Endodermal cell (in vitro differentiated cells): ENCODE data around the gene IFNE. TPM values are rescaled to one million over a fixed set of nuclear protein-coding genes. Genes with fewer than 3 reads are reported as not detected.
"Not testable (repeated sequence)": the region's sequence is repeated elsewhere in the genome, so short reads cannot be mapped to it uniquely, and the experiment has no call there.

ENCODE experiments used
- DNase-seq: peaks from one replicate; pipeline ENCODE4 v3.0.0-alpha.2; 2017
- H3K27ac ChIP-seq: 2 replicates; pipeline ENCODE4 v1.5.1; 2013; ENCODE audit warnings: mild to moderate bottlenecking, low read depth, low read length, moderate library complexity
- H3K27me3 ChIP-seq: 2 replicates; pipeline ENCODE4 v1.6.1; 2013; ENCODE audit warnings: mild to moderate bottlenecking, low read length, moderate library complexity; ENCODE audit not compliant: insufficient read depth, control insufficient read depth, poor library complexity, severe bottlenecking
- H3K36me3 ChIP-seq: 2 replicates; pipeline ENCODE4 v1.7.0; 2013; ENCODE audit warnings: mild to moderate bottlenecking, low read length, moderate library complexity; ENCODE audit not compliant: control insufficient read depth, insufficient read depth
- H3K4me1 ChIP-seq: one replicate; pipeline ENCODE4 v1.7.0; 2013; ENCODE audit warnings: low read length; ENCODE audit not compliant: control insufficient read depth, insufficient read depth
- H3K4me3 ChIP-seq: 2 replicates; pipeline ENCODE4 v1.5.1; 2013; ENCODE audit warnings: mild to moderate bottlenecking, low read length, moderate library complexity
- H3K9ac ChIP-seq: 2 replicates; pipeline ENCODE4 v1.6.1; 2013; ENCODE audit warnings: mild to moderate bottlenecking, low read length, moderate library complexity; ENCODE audit not compliant: poor library complexity, severe bottlenecking; ENCODE audit errors: extremely low read depth
- H3K9me3 ChIP-seq: 2 replicates; pipeline ENCODE4 v1.6.1; 2013; ENCODE audit warnings: mild to moderate bottlenecking, low read length, moderate library complexity; ENCODE audit not compliant: control insufficient read depth
- H3K27ac Mint-ChIP-seq: 2 replicates; pipeline ENCODE4 v1.8.0; 2020; ENCODE audit warnings: mixed read lengths
- H3K27me3 Mint-ChIP-seq: 2 replicates; pipeline ENCODE4 v1.8.0; 2021; ENCODE audit warnings: mild to moderate bottlenecking, mixed read lengths; ENCODE audit not compliant: insufficient read depth
- H3K36me3 Mint-ChIP-seq: 2 replicates; pipeline ENCODE4 v1.8.0; 2020; ENCODE audit warnings: low read depth, mixed read lengths
- H3K4me1 Mint-ChIP-seq: 2 replicates; pipeline ENCODE4 v1.8.0; 2020; ENCODE audit warnings: mixed read lengths
- H3K4me3 Mint-ChIP-seq: 2 replicates; pipeline ENCODE4 v1.8.0; 2020; ENCODE audit warnings: mild to moderate bottlenecking, moderate library complexity, mixed read lengths
- H3K9me3 Mint-ChIP-seq: 2 replicates; pipeline ENCODE4 v1.8.0; 2020; ENCODE audit warnings: mild to moderate bottlenecking, mixed read lengths
- WGBS, 2 experiments: methylation state at CpG; one replicate each; pipeline versions ENCODE4 v1.1.5 to v1.1.7; 2013; ENCODE audit warnings: missing lambda C conversion rate in 2 of 2, mixed read lengths in 1 of 2; ENCODE audit not compliant: insufficient coverage in 1 of 2, insufficient read length in 1 of 2; 5-methylcytosine and 5-hydroxymethylcytosine counted together
- total RNA-seq, 2 donors: library from RNA; stranded (reverse); fragmentation: NEBNext Ultra II Directional in 1 of 2; extraction: Animal tissue kit (Norgen Biotek cat#: 25700) in 1 of 2; gene quantifications; 2 replicates in 1 of 2; 3 replicates in 1 of 2; pipeline ENCODE4 v1.2.1, GENCODE V29; 2021
- TF ChIP-seq, protein P1 (sequence below): fragments of 200-600 bp; sonication (generic); conservative IDR thresholded peaks from 2 replicates; pipeline ENCODE4 v1.5.0; 2021; ENCODE audit warnings: antibody characterized with exemption, mild to moderate bottlenecking

The IFNE gene
- total RNA-seq, 2 donors from 2014 or later = 1.5 to 2.0 TPM

DNA sequence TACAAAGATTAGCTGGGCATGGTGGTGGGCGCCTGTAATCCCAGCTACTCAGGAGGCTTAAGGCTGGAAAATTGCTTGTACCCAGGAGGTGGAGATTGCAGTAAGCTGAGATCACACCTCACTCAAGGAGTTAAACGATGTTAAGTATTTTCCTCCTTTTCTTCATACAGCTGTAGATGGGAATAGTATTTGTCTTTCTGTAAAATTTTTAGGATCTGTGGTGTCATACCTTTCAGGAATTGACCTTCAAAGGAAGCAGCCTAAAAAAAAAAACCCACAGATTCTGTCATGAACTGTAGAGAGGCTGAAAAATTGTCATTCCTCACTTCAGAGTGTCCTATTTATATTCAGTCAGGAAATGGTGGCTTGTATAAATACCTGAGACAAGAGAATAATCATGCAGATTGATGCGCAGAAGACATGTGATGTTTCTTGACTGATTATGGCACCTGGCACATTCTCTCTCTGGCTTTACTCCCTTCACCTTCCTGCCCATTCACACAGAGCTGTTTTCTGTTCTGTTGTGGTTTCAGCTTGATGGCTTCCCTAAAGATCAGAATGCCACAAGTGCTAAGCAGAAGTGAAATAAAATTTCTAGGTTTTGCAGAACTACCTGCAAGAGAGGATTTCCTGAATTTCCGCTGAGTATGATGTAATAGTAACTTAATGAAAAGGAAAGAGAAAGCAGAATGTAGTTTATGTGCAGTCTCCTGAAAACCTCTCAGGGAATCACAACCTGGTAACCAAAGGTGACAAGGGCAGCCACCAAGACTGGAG, 38.1 kb downstream of the IFNE start:
- Mint-ChIP-seq H3K4me1 (no peaks in the 10 kb centered on the region), H3K27me3 (peaks cover 3% of the 10 kb centered on the region), H3K4me3 (no peak overlapping the region), H3K27ac (no peak overlapping the region), H3K9me3 (peaks cover 3% of the 10 kb centered on the region), H3K36me3 (no peaks in the 10 kb centered on the region)
- Histone ChIP-seq H3K27ac (no peak overlapping the region), H3K27me3 (no peaks in the 10 kb centered on the region), H3K9me3 (no peaks in the 10 kb centered on the region), H3K36me3 (no peaks in the 10 kb centered on the region), H3K9ac (no peak overlapping the region), H3K4me1 (no peaks in the 10 kb centered on the region), H3K4me3 (no peak overlapping the region)
- no peak for DNase-seq
- WGBS, 2 experiments = 88 to 89% methylated on average over 3 of the region's 4 CpGs
- TF ChIP-seq, protein P1, sequence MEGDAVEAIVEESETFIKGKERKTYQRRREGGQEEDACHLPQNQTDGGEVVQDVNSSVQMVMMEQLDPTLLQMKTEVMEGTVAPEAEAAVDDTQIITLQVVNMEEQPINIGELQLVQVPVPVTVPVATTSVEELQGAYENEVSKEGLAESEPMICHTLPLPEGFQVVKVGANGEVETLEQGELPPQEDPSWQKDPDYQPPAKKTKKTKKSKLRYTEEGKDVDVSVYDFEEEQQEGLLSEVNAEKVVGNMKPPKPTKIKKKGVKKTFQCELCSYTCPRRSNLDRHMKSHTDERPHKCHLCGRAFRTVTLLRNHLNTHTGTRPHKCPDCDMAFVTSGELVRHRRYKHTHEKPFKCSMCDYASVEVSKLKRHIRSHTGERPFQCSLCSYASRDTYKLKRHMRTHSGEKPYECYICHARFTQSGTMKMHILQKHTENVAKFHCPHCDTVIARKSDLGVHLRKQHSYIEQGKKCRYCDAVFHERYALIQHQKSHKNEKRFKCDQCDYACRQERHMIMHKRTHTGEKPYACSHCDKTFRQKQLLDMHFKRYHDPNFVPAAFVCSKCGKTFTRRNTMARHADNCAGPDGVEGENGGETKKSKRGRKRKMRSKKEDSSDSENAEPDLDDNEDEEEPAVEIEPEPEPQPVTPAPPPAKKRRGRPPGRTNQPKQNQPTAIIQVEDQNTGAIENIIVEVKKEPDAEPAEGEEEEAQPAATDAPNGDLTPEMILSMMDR = no peak

DNA sequence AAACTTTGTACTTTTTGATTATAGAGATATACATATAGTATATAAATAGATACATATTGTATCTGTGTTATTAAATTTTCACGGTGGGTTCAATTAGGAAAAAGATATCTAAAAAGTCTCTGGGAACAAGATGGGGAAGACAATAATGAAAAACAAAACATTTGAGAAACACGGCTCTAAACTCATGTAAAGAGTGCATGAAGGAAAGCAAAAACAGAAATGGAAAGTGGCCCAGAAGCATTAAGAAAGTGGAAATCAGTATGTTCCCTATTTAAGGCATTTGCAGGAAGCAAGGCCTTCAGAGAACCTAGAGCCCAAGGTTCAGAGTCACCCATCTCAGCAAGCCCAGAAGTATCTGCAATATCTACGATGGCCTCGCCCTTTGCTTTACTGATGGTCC, 42.0 kb downstream of the IFNE start, which contains the start of gene IFNA1:
Gene IFNA1 (plus strand): TSS at position 301 of the 400 bp plus-strand sequence. CDS start 69 bp downstream, at position 370.
- no peaks in the 10 kb centered on the region for H3K4me1 Mint-ChIP-seq
- H3K9me3 Mint-ChIP-seq = peaks cover 3% of the 10 kb centered on the region
- H3K4me3 Mint-ChIP-seq = no peak within 1 kb of the TSS
- H3K36me3 ChIP-seq = no peaks in the 10 kb centered on the region
- no peak within 1 kb of the TSS for H3K9ac ChIP-seq
- H3K27me3 ChIP-seq = no peaks in the 10 kb centered on the region
- no peak within 1 kb of the TSS for H3K4me3 ChIP-seq
- DNase-seq = no peak
- no peaks in the 10 kb centered on the region for H3K9me3 ChIP-seq
- TF ChIP-seq, protein P1 = no peak
- H3K36me3 Mint-ChIP-seq = no peaks in the 10 kb centered on the region
- H3K27ac ChIP-seq = no peak within 1 kb of the TSS
- no peak within 1 kb of the TSS for H3K27ac Mint-ChIP-seq
- whole genome bisulfite sequencing, 2 experiments = 98 to 100% methylated on average over 2 to 4 of the region's 4 CpGs
- H3K4me1 ChIP-seq = no peaks in the 10 kb centered on the region
- no peaks in the 10 kb centered on the region for H3K27me3 Mint-ChIP-seq

DNA sequence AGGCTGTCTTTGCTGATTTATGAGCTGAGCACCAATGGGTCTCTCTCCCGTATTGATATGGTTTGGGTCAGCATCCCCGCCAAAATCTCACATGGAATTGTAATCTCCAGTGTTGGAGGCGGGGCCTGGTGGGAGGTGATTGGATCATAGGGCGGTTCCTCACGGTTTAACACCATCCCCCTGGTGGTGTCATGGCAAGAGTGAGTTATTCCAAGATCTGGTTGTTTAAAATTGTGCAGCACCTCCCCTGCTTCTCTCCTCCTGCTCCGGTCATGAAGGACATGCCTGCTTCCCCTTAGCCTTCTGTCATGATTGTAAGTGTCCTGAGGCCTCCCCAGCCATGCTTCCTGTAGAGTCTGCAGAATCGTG, 47.1 kb downstream of the IFNE start:
- H3K9me3 ChIP-seq, H3K27ac ChIP-seq, H3K4me1 Mint-ChIP-seq, H3K4me1 ChIP-seq, H3K27me3 ChIP-seq, H3K27me3 Mint-ChIP-seq, H3K4me3 ChIP-seq, H3K36me3 ChIP-seq, H3K9me3 Mint-ChIP-seq, H3K4me3 Mint-ChIP-seq, H3K9ac ChIP-seq, DNase-seq, H3K36me3 Mint-ChIP-seq, H3K27ac Mint-ChIP-seq: not testable (repeated sequence)
- 63 to 84% methylated on average over 2 to 6 of the region's 7 CpGs for WGBS, 2 experiments
